ENCODE results near the gene ANKRD33B. TPM values are rescaled to one million over a fixed set of nuclear protein-coding genes. Genes with fewer than 3 reads are reported as not detected.
A peak's percentile ranks its signal among the peaks of the same experiment; 100 is the strongest.

Gene ANKRD33B
- total and polyA plus RNA-seq, 9 donors = 1.1 to 1.9 (median 1.5) TPM

DNA sequence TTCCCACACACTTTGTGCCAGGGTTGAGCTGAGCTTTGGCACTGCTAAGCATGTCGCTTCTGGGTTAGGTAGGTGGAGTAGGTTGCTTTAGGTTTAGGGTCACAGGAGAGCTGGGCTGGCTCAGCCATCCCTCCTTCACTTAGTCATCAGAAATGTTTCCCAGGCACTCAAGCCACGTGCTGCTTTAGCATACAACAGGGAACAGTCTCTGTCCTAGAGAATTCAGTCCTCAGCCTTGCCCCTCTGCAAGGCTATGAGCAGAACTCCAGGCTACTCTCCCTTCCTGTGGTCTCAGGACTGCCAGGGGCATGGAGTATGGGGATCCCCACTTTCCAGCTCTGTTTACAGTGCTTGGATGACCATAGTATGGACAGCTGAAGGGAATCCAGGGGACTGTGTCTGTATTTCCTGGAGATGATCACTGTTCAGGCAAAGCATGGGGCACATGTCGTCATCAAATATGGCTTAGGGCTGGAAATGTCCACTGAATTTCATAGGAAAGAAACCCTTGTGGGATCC lies 7.5 kb upstream of the ANKRD33B start:
- peaks cover 11% of the 10 kb centered on the region for H3K4me1 ChIP-seq (ENCODE audit: control insufficient read depth, insufficient read depth, low read length)
- no peak overlapping the region for H3K4me3 ChIP-seq (ENCODE audit: low read length)
- DNase-seq = no peak
- H3K27me3 ChIP-seq (ENCODE audit: control insufficient read depth, insufficient read depth, low read length) = peaks cover 21% of the 10 kb centered on the region
- H3K9me3 ChIP-seq (replicated peaks; ENCODE audit: control insufficient read depth, low read depth, low read length) = no peaks in the 10 kb centered on the region
- no peaks in the 10 kb centered on the region for H3K36me3 ChIP-seq (ENCODE audit: control insufficient read depth, insufficient read depth, low read length)
- H3K27ac ChIP-seq (ENCODE audit: low read length) = no peak overlapping the region
- 29% methylated on average over 1 of the region's 3 CpGs for WGBS (ENCODE audit: insufficient coverage)

DNA sequence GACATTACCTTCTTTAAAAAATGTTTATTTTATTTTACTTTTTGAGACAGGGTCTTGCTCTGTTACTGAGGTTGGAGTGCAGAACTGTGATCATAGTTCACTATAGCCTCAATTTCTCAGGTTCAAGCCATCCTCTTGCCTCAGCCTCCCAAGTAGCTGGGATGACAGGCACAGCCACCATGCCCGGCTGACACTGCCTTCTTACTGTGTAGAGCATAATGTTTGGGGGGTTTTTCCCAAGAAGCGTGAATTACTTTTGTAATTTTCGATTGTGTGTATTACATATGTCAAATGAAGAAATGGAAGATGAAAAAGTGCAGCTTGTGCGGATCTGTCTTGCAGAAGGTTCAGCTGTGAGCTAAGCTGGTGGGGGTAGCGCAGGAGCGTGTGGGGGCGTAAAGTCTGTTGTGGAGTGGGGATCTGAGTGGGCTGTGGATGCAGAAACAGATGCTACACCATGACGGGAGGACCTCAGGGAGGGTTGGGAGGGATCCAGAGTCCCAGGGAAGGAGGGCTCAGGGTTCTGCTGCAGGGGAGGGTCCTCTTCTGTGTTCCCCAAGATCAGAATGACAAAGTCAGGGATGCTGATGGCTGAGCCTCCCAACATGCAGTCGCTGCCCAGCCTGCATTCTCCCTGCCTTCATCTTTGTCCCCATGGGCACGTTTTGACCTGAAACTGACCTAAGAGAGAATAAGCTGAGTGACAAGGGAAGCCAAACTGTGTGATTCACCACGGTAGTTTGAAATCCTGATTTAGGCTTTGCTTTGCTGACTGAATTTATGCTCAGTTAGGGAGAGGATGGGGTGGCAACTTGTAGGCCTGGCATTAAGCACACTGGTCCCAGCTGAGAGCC lies 6.8 kb upstream of the ANKRD33B start:
- Histone ChIP-seq H3K27me3 (ENCODE audit: control insufficient read depth, insufficient read depth, low read length) (peaks cover 26% of the 10 kb centered on the region), H3K9me3 (replicated peaks; ENCODE audit: control insufficient read depth, low read depth, low read length) (no peaks in the 10 kb centered on the region), H3K4me3 (ENCODE audit: low read length) (no peak overlapping the region), H3K4me1 (ENCODE audit: control insufficient read depth, insufficient read depth, low read length) (peaks cover 8% of the 10 kb centered on the region), H3K36me3 (ENCODE audit: control insufficient read depth, insufficient read depth, low read length) (no peaks in the 10 kb centered on the region), H3K27ac (ENCODE audit: low read length) (no peak overlapping the region)
- DNase-seq = no peak
- 51% methylated on average over 10 of the region's 11 CpGs for whole genome bisulfite sequencing (ENCODE audit: insufficient coverage)

DNA sequence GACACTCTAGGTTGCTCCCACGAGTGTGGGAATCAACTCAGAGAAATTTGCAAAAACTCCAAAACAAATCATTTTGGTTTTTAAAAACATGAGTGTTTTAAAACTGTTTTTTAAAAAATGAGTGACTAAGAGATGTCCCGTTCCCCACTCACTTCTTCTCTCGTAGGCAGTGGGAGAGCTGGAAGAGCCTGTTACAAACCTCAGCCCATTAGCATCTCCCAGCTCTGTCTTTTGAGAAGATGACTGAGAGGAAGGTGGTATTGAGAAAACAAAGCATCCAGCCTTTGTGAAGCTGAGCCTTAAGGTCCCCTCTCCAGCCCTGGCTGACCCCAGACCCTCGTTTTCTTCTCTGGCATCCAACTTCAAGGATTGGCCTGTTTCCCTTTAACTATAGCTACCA lies 4.7 kb upstream of the ANKRD33B start:
- Histone ChIP-seq H3K36me3 (ENCODE audit: control insufficient read depth, insufficient read depth, low read length) (no peaks in the 10 kb centered on the region), H3K4me1 (ENCODE audit: control insufficient read depth, insufficient read depth, low read length) (peaks cover 18% of the 10 kb centered on the region), H3K9me3 (replicated peaks; ENCODE audit: control insufficient read depth, low read depth, low read length) (no peaks in the 10 kb centered on the region), H3K27me3 (ENCODE audit: control insufficient read depth, insufficient read depth, low read length) (peaks cover 42% of the 10 kb centered on the region), H3K4me3 (ENCODE audit: low read length) (no peak overlapping the region), H3K27ac (ENCODE audit: low read length) (no peak overlapping the region)
- WGBS (ENCODE audit: insufficient coverage) = 20% methylated on average over 1 of the region's 4 CpGs
- no peak for DNase-seq

DNA sequence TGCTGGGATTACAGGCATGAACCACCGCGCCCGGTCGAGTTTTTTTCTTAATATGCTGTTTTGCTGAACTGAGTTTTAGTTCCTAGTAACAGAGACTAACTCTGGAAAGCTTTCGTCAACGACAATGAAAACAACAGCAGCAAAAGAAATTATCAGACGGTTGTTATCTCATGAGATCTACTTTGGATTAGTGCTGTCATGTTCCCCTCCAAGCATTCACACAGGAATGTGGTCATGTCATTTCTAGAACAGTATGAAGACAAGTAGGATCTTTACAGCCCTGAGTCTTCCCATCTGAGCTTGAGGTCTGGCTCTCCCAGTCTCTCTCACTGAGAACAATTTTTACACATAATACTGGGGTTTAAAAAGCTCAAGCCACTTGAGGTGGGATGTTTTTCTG lies 4.0 kb upstream of the ANKRD33B start:
- Histone ChIP-seq H3K27ac (ENCODE audit: low read length) (no peak overlapping the region), H3K9me3 (replicated peaks; ENCODE audit: control insufficient read depth, low read depth, low read length) (no peaks in the 10 kb centered on the region), H3K4me3 (ENCODE audit: low read length) (no peak overlapping the region), H3K27me3 (ENCODE audit: control insufficient read depth, insufficient read depth, low read length) (peaks cover 48% of the 10 kb centered on the region), H3K36me3 (ENCODE audit: control insufficient read depth, insufficient read depth, low read length) (no peaks in the 10 kb centered on the region), H3K4me1 (ENCODE audit: control insufficient read depth, insufficient read depth, low read length) (peaks cover 18% of the 10 kb centered on the region)
- no peak for DNase-seq
- no CpG with 5 or more reads among the region's 7 CpGs for WGBS (ENCODE audit: insufficient coverage)

DNA sequence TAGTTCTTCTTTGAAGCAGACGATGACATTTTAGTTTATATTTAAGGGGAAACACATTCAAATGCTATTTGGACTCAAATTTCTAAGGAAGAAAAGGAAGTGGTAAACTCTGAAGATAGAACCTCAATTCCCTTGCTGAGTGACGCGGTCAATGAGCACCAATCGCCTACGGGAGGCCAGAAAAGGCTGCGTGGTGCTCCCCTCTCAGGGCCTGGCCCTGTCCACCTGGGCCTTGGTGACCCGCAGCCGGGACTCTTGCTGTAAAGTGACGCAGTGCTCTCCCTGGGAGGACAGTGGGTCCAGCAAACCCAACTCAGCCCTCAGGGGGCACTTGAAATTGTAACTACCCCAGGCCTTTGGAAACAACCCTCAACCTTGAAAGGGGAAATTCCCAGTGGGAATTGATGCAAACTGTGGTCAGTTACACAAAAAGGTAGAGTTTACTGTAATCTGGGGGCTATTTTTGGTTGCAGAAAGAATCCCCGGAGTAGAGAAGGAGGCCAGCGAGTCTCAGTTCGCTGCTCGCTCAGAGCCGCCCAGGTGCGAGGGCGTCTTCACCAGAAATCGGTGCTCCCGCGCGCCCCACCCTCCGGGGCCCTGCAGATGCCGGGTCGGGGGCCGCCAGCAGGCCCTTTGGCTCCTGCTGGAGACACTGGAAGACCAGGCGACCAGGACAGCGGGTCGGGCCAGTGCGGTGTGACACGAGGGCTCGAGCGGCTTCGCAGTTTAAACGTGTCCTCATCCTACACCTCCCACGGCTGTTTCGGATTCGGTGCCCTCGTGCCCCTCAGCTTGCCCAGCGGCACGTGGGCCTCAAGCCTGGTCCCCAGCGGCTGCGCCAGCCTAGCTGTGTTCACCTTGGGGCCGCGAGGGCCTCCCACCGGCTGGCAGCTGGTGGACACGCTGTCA lies 1.4 kb upstream of the ANKRD33B start:
- no peak for DNase-seq
- Histone ChIP-seq H3K4me3 (ENCODE audit: low read length) (no peak overlapping the region), H3K36me3 (ENCODE audit: control insufficient read depth, insufficient read depth, low read length) (no peaks in the 10 kb centered on the region), H3K27me3 (ENCODE audit: control insufficient read depth, insufficient read depth, low read length) (peaks cover 62% of the 10 kb centered on the region), H3K27ac (ENCODE audit: low read length) (no peak overlapping the region), H3K9me3 (replicated peaks; ENCODE audit: control insufficient read depth, low read depth, low read length) (no peaks in the 10 kb centered on the region), H3K4me1 (ENCODE audit: control insufficient read depth, insufficient read depth, low read length) (peaks cover 34% of the 10 kb centered on the region)
- 27% methylated on average over 37 of the region's 45 CpGs for WGBS (ENCODE audit: insufficient coverage)

DNA sequence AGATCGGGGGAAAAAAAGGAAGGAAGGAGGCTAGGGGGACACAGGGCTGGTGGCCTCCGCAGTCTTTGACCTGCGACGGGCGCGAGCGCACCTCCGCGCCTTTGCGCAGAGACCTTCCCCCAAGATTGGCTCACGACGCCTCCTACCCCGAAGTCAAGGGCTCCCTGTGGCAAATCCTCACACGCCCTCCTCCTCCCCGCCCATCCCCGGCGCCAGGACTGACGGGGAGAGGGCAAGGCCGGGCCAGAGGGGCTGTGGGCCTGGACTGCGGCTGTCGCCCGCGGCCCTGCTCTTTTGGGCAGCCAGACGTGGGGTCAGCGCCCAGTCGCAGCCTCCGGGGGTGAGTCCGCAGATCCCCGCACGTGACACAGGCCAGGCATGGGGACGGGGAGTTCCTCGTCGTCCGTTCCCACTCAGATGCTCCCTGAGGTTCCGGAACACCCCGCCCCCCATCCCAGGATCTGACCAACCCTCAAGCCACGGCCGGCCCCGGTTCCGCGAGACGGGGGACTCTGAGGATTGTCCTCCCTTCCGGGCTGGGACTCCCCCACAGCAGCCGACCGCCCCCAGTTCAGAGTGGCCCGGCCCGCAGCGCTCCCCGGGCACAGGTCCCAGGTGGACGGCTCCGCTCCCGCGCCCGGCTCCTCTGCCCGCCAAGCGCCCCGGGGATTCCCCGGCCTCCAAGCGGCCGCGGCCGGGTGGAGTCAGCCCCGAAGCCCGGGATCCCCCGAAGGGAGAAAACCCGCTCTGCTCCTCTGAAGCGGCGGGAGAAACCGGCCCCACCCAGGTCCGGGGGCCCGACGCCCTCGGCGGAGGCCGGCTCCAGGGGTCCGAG lies 543 bp upstream of the ANKRD33B start:
- DNase-seq = peak; percentile 46
- peaks cover 62% of the 10 kb centered on the region for H3K27me3 ChIP-seq (ENCODE audit: control insufficient read depth, insufficient read depth, low read length)
- 1% methylated on average over 74 of the region's 76 CpGs for WGBS (ENCODE audit: insufficient coverage)
- H3K27ac ChIP-seq (ENCODE audit: low read length) = no peak overlapping the region
- H3K9me3 ChIP-seq (replicated peaks; ENCODE audit: control insufficient read depth, low read depth, low read length) = no peaks in the 10 kb centered on the region
- H3K4me1 ChIP-seq (ENCODE audit: control insufficient read depth, insufficient read depth, low read length) = peaks cover 31% of the 10 kb centered on the region
- H3K4me3 ChIP-seq (ENCODE audit: low read length) = peak overlapping the region; percentile 51
- H3K36me3 ChIP-seq (ENCODE audit: control insufficient read depth, insufficient read depth, low read length) = no peaks in the 10 kb centered on the region

DNA sequence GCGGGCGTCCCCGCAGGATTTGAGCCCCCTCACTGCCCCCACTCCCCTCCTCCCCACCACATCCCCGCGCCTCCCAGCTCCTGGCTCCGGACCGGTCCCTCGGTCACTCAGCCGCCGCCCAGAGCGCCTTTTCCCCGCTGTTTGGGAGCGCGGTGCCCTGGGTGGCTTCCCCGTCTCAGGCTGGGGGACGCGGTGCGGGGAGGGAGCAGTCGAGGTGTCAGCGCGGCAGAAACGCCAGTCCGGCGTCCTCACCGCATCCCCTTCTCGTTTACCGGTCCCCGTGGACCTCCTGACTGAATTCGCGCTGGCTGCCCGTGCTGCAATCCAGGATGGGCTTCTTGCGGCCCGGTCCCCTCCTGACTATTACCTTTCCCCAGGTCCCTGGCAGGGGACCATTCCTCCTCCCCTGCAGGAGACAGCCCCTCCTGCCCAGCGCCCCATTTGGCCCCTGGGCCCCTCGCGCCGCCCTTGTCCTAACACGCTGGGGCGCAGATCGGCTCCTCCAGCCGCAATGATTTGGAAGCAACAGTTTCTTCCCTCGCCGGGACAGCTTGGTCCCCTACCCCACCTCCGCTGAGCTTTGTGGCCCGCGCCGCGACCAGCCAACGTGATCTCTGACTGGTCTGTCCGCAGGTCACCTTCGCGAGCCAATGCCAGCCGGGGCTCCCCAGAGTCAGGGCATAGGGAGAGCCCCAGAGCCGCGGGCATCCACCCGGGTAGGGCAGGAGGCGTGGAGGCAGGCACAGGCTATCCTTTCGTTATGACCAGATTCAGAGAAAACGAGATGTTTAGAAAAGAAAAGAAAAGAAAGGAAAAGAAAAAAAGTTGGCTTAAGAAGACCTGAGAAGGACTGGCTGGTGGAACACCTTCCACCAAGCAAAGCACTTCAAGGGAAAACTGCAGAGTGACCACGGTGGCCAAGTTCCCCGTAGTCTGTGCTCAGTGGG lies 1.2 kb downstream of the ANKRD33B start:
- Histone ChIP-seq H3K9me3 (replicated peaks; ENCODE audit: control insufficient read depth, low read depth, low read length) (no peaks in the 10 kb centered on the region), H3K27ac (ENCODE audit: low read length) (no peak overlapping the region), H3K36me3 (ENCODE audit: control insufficient read depth, insufficient read depth, low read length) (no peaks in the 10 kb centered on the region), H3K4me3 (ENCODE audit: low read length) (peak overlapping the region; percentile 51), H3K27me3 (ENCODE audit: control insufficient read depth, insufficient read depth, low read length) (peaks cover 55% of the 10 kb centered on the region), H3K4me1 (ENCODE audit: control insufficient read depth, insufficient read depth, low read length) (peaks cover 31% of the 10 kb centered on the region)
- 3% methylated on average over 57 of the region's 61 CpGs for WGBS (ENCODE audit: insufficient coverage)
- DNase-seq = no peak

DNA sequence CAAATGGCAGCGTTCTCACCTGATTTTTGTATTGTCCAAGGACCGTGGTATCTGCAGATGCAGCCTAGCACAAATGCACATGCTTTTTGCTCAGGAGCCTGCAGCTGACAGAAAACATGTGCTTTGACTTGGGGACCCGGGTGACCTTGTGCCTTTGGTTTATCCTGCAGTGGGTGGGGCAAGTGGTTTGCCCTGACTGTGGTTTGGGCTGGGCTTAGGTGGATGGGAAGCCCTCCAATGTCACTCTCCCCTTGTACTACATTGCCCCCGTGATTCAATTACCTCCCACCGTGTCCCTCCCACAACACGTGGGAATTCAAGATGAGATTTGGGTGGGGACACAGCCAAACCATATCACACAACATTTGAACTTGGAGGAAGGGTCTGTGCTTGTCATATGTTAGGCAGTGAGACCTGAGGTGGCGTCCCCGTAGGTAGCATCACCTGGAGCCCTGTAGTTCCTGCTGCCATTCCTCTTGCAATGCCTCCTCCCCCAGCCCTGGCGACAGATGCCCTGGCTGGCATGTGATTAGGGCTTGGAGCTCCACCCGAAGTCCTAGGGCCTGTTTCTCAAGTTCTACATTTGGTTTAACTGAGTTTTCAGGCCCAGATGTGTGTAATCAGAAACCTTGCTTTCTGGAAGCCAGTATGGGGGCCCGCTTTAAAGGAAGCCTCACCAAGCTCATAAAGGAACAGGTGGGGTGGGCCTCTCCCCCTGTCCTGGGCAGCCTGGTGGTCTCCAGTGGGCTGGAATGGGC lies 2.1 kb downstream of the ANKRD33B start:
- no peaks in the 10 kb centered on the region for H3K36me3 ChIP-seq (ENCODE audit: control insufficient read depth, insufficient read depth, low read length)
- H3K27me3 ChIP-seq (ENCODE audit: control insufficient read depth, insufficient read depth, low read length) = peaks cover 52% of the 10 kb centered on the region
- H3K27ac ChIP-seq (ENCODE audit: low read length) = no peak overlapping the region
- H3K4me1 ChIP-seq (ENCODE audit: control insufficient read depth, insufficient read depth, low read length) = peaks cover 31% of the 10 kb centered on the region
- DNase-seq = no peak
- H3K4me3 ChIP-seq (ENCODE audit: low read length) = no peak overlapping the region
- 40% methylated on average over 4 of the region's 11 CpGs for WGBS (ENCODE audit: insufficient coverage)
- H3K9me3 ChIP-seq (replicated peaks; ENCODE audit: control insufficient read depth, low read depth, low read length) = no peaks in the 10 kb centered on the region

All from muscle of leg (tissue), 11 donors.